HG02678 (cell line): ENCODE data around the gene DNAJB4.
"Not testable (repeated sequence)": the region's sequence is repeated elsewhere in the genome, so short reads cannot be mapped to it uniquely, and the experiment has no call there.

Experiments used
- ATAC-seq: cut with Tn5 transposase; IDR thresholded peaks from one replicate; pipeline ENCODE4 v1.9.1; 2021; ENCODE audit warnings: mild to moderate bottlenecking, moderate library complexity; ENCODE audit not compliant: unreplicated experiment

Gene DNAJB4

DNA sequence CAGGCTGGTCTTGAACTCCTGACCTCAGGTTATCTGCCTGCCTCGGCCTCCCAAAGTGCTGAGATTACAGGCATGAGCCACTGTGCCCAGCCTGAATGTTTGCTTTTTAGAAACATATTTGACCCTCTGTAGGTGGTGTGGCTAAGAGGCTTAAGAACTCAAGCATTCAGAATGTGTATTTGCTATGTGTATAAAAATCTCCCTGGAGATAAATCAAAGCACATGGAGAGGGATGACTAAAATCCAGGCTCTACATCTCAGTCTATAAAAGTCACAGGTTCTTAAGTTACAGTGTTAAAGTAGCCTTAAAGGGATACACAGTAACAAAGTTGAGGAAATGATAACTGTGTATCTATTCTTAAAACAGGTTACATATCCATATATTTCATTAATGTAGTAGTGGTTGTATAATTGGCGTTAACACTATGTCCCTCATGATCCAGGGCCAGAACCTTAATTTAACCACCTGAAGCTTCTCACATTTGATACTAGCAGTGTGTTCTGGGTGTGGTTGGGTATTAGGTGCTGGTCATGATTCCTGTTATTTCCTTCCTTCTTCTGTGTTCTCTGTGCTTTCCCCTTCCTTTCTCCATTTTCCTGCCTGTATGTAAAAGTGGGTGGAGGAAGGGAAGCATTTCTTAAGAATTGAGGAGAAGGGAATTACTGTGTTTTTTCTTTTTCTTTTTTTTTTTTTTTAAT is 57.2 kb downstream of the DNAJB4 start:
- ATAC-seq = no peak

DNA sequence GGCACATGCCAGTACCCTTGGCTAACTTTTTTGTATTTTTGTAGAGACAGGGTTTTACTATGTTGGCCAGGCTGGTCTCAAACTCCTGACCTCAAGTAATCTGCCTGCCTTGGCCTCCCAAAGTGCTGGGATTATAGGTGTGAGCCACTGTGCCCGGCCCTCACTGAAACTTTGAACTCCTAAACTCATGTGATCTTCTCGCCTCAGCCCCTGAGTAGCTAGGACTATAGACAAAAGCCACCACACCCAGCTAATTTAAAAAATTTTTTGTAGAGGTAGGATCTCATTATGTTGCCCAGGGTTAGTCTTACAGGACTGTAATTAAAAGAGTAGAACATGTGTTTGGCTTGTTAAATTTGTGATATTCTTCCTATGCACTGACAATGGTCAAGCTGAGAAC is 60.1 kb downstream of the DNAJB4 start:
- not testable (repeated sequence) for ATAC-seq
